IPS-NIHi11 (cell line): ENCODE data around the gene ARHGAP23.
A peak's percentile ranks its signal among the peaks of the same experiment; 100 is the strongest.
"Not testable (repeated sequence)": the region's sequence is repeated elsewhere in the genome, so short reads cannot be mapped to it uniquely, and the experiment has no call there.

Experiments
- DNase-seq: peaks from one replicate; pipeline ENCODE4 v3.0.0; 2012; ENCODE audit warnings: mixed read lengths, low spot score

ARHGAP23 gene

DNA sequence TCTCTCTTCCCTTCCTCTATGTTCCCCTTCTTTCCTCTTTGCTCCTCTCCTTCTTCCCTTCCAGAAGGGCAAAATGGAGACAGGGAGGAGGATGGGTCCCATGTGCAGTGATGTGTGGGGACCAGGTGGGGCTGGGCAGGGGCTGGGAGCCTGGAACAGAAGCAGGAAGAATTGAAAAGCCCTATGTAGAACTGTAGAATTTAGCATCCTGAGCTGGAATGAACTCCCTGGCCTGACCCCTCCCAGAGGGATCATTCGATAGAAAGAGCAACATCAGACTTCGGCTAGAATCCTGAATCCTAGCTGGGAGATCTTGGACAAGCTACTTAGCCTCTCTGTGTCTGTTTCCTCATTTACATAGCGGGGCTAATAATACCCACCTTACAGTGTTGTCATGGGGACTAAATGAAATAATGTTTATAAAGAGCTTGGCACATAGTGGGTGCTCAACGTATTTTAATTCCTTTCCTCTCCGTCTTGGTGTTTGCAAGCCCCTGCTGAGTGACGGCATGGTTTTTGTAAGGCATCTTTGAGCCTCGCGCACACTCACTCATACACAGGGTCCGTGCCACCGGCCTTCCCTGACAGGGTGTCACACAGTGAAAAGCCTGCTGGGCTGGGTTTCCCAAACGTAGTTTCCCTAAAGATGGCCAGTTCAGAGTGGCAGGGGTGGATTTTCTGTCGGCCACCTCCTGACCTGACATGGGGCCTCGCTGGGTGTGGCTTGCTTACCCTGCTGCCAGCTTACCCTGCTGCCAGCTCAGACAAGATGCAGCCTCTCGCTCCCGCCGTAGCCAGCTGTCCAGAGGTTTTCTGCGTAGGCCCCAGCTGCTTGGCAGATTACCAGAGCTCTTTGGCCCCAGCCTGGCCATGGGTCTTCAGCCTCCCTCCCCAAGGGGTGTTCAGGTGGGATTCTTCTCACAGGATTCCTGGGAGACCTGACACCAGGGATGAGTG lies 6.1 kb upstream of the ARHGAP23 start:
- no peak for DNase-seq

DNA sequence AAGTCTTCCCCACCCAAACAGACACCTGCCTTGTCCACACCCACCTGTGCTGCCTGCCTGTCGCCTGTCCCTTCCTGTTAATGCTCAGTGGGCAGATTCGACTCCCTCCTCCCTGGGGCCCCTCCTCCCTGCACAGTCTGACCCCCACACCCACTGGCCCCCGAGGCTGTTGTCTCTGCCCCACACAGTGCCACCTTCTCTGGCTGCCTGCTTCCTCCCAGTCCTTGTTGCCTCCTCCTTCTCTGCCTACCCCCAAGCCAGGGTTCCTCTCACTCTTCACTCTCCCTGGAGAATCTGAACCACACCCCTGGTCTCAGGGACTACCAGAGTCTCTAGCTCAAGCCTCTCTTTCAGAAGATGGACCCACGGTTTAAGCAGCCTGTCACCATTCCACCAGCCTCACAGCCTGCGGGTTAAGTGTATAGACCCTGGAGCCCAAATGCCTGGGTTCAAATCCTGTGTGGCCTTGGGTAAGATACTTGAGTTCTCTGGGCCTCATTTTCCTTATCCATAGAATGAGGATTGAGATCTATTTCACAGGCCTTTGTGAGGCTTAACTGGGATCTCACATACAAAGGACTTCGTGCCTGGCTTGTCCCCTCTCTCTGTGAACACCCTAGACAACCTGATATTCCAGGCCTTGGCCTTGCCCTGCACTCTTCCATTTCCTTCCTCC lies 3.8 kb upstream of the ARHGAP23 start:
- DNase-seq, result no peak

DNA sequence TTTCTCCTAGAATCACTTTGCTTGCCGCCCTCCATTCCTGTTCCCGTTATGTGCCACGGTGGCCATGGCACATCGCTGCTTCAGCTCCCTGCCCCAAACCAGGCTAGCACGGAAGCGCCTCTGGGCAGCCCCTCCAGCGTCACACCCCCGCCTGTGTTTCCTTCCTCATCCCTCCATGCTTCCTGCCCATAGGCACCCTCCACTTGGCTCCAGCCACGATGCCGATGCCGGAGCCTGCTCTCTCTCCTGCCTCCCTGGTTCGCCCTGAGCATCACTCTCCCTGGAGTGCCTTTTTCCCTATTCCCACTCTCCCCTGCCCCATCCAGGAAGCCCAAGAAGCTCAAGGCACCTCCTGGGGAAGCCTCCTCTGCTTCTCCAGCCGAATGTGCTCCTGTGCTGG lies 3.2 kb upstream of the ARHGAP23 start:
- no peak for DNase-seq

DNA sequence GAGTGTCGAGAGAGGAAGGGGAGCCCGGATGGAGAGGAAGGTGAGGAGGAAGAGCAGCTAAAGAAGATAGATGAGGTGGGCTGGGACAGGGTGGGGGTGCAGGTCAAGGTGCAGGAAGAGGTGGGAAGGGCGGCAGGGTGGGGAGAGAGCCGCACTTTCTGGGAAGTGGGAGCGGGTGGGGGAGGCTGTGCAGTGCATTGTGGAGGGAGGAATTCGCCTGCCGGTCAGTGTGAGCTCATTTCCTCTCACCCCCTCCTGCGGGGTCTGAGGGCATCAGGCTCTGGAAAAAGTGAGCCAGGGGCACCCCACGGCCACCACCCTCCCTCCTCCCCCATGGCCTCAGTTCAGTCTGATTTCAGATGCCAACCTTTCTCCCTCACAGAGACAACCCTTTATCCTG lies 2.5 kb upstream of the ARHGAP23 start:
- no peak for DNase-seq

DNA sequence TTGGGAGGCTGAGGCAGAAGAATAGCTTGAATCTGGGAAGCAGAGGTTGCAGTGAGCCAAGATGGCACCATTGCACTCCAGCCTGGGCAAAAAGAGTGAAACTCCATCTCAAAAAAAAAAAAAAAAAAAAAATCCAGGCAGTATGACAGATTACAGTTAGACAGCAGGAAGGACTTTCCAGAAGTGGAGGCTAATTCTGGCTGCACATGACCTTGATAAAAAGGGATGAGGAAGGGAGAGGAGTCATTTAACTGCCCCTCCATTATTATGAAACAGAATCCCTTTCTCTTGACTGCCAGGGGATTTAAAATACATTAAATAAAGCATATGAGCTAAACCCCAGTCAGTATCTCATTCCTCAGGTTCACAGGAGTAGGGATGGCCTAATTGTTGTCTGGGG lies 1.8 kb upstream of the ARHGAP23 start:
- DNase-seq, result no peak

DNA sequence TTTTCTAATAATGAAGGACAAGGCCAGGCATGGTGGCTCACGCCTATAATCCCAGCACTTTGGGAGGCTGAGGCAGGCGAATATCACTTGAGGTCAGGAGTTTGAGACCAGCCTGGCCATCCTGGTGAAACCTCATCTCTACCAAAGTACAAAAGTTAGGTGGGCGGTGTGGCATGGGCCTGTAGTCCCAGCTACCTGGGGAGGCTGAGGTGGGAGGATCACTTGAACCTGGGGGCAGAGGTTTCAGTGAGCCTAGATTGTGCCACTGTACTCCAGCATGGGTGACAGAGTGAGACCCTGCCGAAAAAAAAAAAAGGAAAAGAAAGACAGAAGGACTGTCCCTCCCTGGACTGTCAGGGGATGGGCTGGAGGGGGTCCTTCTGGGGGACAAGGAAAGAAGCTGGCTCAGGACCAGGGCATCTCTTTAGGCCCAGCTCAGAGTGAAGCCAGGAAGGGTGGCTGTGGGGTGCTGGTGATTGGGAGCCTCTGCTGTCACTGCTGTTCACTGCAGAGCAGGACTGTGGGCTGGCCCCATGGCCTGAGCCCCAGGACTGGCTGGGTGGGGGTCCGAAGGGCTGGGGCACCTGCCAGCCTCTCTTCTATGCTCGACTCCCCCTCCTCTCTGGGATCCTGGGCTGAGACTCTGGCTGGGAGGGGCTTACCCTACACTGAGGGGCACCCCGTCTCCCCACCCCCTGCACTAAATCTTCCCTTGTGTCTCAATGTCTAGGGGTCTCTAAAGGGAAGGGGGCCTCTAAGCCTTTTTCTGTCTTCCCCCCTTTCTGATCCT lies 909 bp upstream of the ARHGAP23 start:
- DNase-seq, result no peak

DNA sequence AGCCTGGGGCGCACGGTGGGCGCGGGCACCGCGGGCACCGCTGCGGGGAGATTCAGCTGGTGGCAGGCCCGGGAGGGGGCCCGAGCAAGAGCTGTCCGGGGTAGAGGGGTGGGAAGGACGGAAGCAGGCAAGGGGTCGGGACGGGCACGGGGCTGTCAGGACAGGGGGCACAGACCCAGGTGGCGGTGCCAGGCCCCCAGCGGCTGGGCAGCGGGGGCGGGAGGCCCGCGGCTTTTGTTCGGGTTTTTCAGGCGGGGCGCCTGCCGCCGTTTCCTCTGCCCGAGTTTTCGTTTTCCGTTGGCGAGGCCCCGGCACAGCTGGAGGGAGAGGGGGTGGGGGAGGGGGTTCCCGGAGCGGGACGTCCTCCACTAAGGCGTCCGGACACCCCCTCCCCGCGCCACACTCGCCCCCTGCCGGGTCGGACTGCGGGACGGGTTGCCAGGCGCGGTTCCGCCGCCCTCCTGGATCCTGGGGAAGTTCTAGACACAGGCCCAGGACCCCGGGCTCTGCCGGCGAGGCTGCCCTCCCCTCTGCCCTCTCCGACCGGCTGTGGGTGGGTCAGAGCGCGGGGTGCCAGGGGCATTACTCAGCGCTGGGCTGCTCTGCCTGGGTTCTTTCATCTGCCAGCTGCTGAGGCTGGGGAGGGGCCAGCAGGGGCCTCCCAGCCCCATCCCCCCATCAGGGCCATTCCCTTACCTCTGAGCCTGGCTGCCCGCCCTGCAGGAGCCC lies 543 bp downstream of the ARHGAP23 start:
- DNase-seq, result peak; percentile 66

DNA sequence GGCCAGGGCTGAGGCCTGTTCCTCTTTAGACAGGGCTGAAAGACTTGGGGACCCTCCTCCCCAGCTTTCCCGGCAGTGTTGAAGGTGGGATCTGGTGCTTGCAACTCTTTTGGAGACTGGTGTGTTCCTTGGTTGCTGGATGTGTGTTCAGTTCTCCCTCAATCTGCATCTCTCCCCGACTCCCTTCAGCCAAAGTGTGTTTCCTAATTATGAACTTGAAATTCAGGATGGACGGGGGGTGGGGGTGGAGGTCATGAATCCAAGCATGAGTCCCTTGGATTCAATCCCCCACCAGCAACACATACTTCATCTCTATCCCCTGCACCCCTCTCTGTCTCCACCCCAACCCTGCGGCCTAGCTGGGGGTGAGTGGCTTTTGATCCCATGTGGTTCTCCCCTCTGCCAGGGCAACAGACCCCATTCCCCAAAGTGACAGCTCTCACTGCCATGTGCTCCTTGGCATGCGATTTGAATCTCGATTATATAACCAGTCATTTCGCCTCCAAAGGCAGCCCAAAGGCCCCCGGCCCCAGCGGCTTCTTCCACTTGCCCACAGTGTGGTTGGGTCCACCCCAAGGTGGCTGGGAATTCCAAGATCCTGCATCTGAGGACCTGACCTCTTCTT lies 1.3 kb downstream of the ARHGAP23 start:
- no peak for DNase-seq

DNA sequence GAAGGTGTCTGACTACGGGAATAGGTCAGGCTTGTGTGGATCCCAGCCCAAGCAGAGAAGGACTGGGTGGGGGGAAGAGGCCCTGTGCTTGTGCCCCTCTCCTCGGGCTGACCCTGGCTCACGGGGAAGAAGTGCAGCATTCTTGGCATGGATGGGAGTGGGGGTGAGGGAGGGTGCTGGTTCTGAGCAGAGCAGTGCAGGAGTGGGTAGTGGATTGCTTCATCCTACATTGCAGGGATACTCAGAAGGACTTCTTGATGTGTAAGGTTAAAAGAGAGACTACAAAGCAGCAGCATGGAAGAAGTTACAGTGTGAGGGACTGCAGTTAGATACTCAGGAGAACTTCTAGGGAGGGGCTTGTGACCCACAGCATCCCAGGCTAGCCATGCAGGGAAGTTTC lies 2.1 kb downstream of the ARHGAP23 start:
- no peak for DNase-seq

DNA sequence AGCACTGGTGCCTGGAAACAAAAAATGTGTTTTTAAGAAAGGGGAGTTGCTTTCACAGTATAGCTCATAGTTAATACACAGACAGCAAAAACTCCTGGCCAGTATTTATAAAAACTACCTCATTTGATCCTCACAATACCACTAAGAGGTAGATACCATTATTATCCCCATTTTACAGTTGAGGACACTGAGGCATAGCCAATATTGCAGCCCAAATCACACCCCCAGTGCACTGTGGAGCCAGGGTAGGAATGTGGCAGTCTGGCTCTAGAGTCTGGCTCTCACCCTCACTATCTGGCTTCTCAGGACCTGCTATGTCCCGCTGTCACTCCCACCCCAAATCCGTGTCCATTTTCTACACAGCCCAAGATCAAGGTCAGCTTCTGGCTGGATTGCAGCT lies 2.6 kb downstream of the ARHGAP23 start:
- no peak for DNase-seq

DNA sequence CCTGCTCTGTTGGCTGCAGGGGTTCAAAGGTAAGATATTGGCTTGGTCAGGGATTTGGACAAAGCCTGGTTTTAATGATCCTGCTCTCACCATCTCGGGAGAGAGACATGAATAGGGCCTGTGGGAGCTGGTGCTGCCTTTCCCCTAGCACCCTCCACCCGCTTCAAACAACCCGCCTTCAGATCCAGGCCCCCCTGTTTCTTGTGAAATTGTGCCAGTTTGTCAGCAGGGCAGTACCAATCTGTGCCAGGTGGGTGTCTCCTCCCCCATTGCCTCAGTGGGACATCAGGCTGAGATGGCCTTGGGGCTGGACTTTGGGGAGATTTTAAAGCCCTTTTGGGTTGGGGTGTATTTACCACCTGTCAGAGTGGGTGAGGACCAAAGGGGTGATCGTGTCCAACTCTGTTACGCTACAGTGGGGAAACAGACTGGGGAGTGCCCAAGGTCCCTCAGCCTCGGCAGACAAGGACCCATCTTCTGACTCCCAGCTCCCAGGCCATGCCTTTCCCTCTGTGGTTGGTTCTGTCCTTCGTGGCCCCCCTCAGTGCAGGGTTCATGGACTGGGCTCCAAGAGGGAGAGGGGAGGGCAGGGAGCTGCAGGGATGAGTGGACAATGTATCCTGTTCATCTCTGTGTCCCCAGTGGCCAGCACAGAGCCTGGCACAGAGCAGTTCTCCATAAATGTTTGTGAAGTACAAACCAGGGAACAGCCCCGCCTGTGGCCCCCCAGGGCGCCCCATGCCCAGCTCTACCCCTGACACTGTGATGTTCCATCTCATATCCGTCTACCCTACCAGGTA lies 3.3 kb downstream of the ARHGAP23 start:
- DNase-seq, result no peak

DNA sequence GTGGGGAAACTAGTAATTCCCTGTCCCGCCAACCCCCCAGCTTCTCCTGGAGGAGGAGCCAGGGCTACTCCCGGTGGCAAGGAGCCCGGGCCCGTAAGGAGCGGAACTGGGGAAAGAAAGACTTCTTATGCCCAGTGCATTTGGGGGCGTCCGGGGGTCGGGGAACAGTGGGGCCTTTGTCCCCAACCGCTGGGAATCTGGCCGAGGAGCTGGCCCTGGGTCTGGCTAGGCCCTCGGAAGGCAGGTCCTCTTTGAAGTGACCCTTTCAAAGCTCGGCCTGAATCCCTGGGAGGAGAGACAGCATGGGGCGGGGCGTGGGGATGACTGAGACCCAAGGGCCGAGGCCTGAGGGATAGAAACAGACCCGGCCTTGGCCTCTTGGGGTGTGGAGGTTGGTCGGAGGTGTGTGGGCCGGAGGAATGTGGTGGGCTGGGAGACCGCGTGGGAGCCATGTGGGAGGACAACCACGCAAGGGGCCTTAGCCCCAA lies 6.0 kb downstream of the ARHGAP23 start:
- DNase-seq, result no peak

DNA sequence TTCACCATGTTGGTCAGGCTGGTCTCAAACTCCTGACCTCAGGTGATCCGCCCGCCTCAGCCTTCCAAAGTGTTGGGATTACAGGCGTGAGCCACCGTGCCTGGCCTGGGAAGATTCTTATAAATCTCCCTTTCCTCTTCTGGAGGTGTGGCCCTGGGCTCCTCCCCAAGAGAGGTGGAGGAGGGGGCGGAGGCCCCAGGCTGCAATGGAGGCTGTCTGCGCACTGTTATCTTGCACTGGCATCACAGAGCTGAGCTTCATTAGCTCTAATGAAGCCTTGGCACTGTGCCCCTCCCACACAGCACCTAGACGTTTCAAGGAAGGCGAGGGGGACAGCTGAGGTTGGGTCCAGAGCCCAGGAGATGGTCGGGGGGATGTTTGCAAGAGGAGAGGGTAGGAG lies 7.5 kb downstream of the ARHGAP23 start:
- DNase-seq, result no peak

DNA sequence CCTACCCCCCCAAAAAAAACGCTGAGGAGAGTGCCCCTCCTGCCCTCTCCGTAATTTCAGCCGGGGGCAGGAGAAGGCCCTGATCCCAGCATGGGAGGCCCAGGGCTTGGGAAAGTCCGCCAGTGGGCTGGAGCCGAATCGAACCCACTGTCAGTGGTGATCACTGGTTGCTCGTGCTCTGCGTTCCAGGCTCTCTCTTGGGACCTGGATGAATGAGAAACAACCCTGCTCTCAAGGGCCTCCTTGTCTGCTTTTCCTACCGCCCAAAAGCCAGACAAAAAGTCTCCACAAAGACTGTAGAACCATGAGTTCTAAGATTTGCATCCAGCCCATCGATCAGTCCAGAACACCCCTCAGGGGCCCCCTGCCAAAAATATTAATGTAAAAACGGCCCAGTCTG lies 8.1 kb downstream of the ARHGAP23 start:
- DNase-seq, result no peak

DNA sequence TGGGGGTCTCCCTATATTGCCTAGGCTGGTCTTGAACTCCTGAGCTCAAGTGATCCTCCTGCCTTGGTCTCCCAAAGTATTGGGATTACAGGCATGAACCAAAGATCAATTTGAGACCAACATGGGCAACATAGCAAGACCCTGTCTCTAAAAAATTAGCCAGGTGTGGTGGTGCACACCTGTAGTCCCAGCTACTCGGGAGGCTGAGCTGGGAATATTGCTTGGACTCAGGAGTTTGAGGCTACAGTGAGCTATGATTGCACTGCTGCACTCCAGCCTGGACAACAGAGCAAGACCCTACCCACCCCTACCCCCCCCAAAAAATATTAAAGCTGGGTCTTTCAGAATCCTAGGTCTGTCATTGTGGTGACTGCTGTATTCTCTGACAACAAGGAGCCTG lies 9.0 kb downstream of the ARHGAP23 start:
- DNase-seq, result not testable (repeated sequence)

DNA sequence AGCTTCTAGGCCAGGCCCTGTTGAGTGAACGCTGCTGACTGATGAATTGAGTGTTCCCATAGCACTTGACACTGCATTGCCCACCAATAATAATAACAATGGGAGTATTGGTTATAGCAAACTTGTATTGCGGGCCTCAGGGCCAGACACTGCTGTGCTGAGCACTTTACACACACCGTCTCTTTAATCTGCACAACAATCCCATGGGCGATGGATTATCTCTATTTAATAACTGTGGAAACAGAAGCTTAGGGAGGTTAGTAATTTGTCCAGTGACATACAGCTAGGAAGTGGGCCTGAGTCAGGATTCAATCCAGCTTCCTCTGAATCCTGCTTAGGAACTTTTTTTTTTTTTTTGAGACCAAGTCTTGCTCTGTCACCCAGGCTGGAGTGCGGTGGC lies 11.2 kb downstream of the ARHGAP23 start:
- no peak for DNase-seq

DNA sequence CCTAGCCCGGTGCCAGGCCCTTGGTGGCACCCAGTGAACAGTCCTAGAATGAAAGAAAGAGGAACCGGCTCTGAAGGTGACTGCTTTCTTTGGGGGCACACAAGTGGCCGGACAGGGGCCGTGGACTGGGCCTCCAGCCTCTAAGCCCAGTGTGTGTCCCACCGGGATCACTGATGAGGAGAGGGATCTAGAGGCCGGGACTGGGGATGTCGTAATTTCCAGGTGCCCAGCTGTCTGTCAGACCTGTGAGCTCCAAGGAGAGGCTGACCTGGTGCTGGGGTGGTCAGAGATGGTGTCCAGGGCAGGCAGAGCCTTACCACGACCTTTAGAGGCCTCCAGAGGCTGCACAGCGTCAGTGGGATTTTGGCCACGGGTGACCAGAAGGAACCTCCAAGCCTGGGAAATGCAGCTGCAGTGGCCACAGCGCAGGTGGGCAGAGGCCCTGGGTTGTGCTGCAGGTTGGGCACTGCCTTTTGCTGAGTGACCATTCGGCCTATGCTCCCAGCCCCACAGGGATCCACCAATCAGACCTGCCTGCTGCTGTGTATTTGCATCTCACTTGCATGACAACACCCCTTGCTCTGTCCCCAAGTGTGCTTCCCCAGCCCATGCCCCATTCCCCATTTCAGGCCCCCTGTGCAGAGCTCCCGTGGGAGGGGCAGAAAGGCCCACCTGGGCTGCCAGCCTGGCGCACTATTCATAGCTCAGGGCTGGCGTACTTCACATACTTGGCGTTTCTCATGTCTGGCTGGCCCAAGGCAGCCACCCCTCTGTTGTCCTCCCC lies 12.5 kb downstream of the ARHGAP23 start:
- DNase-seq, result peak; percentile 89

DNA sequence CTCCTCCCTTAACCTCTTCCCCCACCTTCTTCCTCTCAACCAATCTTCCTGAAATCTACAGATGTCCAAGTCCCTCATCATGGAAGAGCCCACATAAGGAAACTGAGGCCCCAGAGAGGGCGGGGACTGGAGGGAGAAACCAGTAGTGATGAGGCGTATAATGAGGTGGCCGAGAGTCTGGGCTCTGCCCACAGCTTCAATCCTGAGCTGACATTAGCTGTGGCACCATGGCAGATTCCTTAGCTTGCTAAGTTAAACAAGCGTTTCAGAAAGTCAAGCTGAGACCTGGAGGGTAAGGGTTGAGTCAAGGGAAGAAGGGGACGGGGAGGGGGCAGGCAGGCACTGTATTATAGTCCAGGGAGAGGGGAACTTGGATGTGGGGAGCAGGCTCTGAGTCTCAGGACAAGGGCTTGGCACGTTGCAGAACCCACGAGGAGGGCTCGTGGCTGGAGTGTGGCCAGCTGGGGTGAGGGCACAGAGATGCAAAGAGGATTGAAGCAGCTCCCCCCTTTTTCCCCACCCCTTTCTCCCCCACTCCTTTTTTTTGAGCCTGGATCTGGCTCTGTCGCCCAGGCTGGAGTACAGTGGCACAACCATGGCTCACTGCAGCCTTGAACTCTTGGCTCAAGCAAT lies 13.3 kb downstream of the ARHGAP23 start:
- no peak for DNase-seq

DNA sequence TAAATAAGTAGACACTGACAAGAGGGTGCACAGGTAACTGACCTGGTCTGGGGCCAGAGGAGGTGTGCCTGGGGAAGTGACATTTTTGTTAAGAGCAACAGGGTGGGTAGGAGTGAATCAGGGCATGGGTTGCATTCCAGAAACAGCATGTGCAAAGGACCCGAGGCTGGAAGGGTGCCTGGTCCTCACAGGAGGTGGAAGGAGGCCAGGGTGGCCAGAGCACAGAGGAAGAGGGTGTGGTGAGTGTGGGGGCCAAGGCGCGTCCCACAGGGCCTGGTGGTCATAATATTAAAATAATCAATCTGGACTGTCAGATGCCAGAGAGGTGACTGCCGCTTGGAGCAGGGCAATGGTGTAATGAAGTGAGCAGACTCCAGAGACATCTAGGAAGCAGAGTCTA lies 14.3 kb downstream of the ARHGAP23 start:
- no peak for DNase-seq
